SW 1271 (cell line): ENCODE data around the gene EIF4E.
"Not testable (repeated sequence)": the region's sequence is repeated elsewhere in the genome, so short reads cannot be mapped to it uniquely, and the experiment has no call there.

Experiments
- DNase-seq, 2 experiments: peaks; one replicate each; lab custom pipeline; 2025; lab: John Stamatoyannopoulos, UW

Gene EIF4E, protein sequence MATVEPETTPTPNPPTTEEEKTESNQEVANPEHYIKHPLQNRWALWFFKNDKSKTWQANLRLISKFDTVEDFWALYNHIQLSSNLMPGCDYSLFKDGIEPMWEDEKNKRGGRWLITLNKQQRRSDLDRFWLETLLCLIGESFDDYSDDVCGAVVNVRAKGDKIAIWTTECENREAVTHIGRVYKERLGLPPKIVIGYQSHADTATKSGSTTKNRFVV

DNA sequence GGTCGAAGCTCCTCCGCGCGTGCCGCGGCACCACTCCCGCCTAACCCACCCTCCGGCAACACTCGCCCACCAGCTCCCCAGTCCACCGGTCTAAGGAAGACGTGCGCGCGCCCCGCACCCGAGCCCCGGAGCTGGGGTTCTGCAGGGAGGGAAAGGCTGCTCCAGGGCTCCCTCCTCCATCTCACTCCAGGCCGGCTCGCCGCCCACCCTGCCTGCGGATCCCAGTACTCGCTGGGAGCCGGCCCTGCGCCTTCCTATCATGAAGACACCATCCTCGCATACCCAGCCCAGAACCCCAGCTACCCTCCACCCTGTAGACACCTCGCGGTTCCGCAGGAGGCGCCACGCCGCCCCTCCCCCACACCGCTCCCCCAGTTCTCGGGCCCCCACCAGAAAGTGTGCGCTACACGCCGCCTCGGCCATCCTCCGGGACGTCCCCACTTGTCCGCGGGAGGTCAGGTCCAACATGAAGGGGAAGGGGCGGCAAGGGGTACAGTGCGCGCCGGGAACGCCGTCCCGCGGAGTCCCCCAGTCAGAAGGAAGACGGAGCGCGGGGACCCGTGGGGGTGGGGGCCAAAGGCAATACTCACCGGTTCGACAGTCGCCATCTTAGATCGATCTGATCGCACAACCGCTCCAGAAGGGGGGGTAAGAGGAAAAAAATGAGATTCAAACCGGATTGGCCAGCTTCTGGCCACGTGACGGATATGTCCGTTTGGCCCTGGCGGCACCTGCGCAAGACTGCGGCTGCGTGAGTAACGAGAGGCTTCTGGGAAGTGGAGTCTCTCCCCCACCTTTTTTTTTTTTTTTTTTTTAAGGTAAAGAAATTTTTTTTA, at the start of gene EIF4E:
EIF4E (minus strand) TSS at position 629 of the 836 bp plus-strand sequence; CDS start at position 608, 21 bp downstream.
- peak; percentile 91 for DNase-seq

DNA sequence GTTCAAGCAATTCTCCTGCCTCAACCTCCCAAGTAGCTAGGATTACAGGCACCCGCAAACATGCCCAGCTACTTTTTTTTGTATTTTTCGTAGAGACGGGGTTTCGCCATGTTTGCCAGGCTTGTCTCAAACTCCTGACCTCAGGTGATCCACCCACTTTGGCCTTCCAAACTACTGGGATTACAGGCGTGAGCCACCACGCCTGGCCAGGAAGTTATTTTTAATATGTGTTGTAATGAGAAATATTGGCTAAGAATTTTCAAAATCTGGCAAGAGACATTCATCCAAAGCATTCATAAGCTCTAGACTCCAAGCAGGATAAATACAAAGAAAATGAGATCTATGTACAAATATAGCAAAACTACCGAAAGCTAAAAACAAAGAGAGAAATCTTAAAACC, 48.6 kb upstream of the EIF4E start:
- DNase-seq, result no peak

DNA sequence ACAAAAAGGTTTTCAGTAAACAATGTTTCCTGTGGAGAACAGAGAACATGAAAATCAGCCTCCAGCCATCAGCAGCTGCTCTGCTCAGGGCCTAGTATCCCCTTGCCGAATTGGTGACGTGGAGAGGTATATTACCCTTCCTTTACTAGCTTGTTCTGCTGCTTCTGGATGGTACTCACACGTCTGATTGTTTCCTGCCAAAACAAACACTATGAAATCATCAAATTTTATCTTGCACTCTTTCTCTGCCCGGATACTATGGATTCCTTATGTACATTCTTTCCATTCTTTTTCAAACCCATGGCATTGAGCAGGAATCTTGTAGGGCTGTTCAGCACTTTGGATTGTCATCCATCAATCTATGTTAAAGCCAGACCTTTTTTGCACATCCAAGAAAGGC, 47.8 kb upstream of the EIF4E start:
- DNase-seq, result no peak

DNA sequence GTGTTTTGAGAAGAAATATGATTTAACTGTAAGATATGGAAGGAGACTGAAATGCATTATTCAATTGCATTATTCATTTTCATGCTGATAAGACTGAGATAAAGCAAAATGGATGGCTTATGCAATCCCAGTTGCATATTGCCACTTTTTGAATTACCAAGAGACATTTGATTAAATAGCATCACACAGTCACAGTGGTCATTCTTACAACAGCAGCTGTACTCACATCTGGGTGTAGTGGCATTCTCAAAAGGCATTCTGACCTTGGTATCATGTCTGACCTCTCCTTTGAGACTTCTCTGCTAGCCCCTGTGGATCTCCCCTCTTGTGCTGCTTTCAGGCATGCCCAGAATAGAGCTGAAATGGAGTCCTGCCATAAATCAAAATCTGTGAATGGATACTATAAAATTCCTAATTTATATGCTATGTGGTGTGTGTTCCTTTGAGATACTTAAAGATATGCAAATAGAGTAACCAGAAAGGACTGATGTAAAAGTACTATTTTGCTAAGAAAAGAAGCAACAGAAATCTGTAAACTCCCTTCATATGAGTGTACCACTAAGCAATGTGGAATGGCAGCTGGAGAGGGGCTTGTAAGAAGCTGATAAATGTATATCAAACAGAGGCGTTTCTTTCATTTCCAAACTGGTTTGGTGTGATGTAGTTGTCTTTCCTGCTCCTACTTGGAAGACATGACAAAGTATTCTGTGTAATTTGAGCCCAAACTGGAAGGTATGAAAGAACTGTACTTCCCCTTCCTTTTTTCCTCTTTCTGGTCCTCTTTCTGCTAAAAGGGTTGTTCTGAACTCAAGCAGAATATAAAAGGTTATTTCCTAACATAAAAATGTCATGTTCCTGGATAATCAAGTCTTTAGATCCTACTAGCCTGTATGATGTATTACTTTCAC, 41.2 kb upstream of the EIF4E start:
- DNase-seq, result no peak

DNA sequence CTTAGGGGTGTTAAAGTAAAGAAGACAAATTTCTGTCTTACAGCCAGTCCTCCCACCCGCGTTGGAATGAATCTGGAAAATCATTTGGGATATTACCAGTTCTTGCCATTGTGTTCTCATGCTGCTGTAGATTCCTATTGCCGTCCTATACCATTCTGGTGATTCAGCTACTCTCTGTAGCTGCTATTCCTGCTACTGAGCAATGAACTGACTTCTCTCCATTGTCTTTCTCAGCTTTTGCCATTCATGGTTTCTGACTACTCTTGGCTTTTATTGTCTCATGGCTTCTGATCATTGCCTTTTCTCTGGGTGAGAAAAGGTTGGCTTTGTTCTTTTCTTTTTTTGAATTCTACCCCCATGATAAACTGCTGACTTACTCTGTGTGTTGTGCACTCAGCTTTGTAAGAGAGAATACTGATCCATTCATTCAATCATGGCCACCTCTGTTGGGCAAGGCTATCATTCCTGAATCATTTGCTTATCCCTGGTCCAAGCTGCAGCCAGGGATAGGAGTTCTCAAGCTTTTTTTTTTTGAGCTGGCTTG, 38.9 kb upstream of the EIF4E start:
- no peak for DNase-seq

DNA sequence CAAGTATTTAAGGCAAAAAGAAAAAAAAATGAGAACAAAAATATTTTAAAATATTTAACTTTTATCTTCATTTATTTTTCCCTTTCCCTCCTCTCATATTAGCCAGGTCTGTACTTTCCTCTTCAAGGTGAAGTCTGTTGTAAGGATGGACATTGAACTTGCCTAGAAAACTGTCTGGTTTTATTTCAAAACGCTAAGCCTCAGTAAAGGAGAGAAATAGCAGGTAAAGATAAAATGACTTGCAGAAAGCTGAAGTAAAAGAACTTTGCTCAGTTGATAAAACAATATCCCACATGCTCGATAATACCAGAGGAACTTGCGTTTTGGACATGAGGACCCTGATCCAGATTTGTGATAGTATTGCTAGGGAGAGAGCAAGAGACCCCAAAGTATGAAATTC, 38.0 kb upstream of the EIF4E start:
- no peak for DNase-seq

DNA sequence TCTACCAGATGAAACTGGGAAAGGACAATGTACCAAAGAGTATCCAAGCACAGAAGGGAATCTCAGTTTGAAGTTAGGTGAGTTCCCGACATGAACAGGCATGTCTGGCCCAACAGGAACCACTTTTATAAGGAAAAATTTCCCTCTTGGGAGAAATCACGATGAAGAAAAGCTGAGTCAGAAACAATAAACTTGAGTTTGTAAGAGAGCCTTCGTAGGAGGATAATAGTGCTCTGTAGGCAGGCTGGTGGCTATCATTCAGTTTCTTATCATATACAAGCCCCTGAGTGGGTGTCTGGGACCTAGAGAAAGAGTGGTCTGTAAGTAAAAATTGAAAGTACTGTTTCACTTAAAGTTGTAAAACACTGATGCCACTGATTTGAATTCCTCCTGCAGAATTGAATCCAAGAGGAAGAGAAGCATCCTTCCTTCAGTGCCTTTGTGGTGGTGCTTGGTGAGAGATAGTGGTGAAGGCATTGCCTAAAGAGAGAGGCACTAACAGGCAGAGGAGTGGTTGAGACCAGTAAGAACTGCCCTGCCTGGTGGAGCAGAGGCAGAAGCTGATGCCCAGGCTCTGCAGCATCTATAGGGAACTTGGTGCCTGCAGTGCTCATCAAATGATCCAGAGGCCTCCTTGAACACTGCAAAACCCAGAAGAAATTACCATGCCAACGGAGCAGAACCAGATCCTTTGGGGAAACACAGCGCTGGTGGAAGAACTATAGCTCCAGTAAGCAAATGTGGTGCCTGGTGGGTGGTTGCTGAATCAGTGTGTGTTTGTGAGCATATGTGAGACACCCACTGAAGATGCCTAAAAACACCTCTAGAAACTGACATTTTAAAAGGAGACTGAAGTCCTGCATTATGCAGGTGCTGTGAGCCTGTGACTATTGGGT, 34.9 kb upstream of the EIF4E start:
- no peak for DNase-seq

DNA sequence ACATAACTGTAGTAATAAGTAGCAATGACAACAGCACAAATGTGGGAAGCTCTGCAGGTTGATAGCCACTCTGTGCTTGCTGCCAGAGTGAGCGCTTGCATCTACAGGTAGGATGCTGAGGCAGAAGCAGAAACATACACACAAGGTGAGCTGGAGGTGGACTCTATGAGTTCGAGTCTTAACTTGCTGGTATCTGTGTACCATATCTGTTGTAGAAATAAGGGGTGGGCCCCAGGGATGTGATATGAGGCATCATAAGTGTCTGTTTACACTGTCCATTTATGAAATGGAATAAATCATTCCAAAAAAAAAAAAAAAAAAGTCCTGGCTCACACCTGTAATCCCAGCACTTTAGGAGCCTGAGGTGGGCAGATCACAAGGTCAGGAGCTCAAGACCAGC, 32.8 kb upstream of the EIF4E start:
- DNase-seq, result no peak

- no peak for DNase-seq
Observed at GRCh38 chr4:98959411-98959810, 30.5 kb upstream of the EIF4E start.

DNA sequence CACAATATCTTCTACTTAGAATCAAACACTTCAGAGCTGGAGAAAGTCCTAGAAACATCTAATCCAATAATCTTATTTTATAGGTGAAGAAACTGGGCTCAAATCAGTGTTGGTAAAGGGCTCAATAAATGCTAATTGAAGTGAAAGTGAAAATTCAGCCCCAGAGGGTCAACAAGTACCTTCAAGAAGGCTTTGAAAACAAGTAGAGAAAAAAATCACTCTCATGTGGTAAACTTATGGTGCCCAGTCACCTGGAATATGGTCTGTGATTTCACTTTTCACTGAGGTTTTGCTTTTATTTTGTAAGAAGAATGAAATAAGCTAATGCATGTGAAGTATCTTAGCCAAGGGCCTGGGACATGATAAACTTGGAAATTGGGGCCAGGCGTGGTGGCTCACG, 29.1 kb upstream of the EIF4E start:
- DNase-seq, result no peak

DNA sequence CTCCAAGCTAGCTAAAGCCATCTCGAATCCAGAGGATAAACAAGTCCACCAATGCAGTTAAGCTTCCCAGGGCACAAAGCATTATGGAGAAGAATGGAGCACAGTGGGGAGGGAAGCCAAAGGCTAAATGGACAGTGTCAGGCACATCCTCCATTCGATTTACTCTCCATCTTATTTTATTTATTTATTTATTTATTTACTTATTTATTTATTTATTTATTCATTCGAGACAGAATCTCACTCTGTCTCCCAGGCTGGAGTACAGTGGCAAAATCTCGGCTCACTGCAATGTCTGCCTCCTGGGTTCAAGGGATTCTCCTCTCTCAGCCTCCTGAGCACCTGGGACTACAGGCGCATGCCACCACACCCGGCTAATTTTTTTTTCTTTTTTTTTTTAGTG, 26.3 kb upstream of the EIF4E start:
- no peak for DNase-seq

- no peak for DNase-seq
Observed at GRCh38 chr4:98951710-98952109, 22.8 kb upstream of the EIF4E start.

DNA sequence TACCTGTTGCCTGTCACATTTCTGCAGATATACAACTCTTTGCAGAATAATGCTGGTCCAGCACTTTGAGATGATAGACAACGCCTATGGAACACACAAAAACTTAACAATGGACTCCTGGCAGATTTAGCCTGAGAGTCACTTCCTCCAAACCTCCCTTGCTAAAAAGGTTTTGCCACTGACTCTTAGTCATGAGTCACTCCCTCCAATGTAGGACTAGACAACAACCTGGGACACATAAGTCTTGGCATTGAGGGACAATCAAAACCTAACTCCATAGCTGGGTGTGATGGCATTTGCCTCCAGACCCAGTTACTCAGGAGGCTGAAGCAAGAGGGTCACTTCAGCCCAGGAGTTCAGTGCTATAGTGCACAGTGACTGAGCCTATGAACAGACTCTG, 22.0 kb upstream of the EIF4E start:
- DNase-seq, result no peak

DNA sequence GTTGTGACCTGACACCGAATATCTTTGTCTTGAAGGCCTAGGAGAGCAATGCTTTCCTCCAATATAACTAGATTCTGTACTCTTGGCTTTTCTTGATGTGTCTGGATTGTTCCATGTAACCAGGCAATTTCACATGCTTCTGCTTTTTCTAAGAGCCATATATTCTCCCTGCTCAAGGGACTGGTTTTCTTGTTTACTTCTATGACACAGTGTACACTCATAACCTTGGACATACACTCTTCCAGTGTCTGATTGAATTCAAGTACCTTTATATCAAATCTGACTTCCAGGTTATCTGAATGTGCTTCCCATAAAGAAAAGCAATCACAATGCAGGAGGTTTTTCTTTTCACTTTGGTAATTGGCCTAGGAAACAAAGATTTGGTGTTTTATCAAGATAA, 17.4 kb upstream of the EIF4E start:
- no peak for DNase-seq

DNA sequence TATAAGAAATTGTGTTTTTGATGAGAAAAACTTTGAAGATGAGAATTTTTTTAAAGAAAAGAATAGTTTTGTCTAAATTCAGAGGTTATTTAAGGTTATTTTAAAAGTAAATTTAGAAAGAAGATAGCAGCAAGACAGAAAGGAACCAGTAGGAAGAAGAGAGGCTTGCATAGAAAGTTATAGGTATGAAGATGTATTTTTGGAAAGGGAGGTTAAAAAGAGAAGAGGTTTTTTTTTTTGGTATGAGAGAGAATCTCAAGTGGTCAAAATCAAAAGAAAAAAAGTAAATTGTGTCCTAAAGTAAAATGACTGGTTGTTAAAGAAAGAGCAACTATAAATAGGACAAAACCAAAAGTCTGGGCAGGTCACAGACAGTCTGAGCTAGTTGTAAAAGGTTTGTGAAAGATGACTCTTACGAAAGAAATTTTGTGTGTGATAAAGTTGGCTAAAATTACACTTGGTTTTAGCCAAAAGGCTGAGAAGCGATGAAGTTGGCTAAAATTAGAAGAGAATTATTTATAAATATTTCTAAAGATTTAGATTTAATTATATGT, 16.4 kb upstream of the EIF4E start:
- DNase-seq, result no peak

- DNase-seq, result peak; percentile 8 to 51
Observed at GRCh38 chr4:98939892-98940298, 11.0 kb upstream of the EIF4E start.

GRCh38 chr4:98939438-98939837, 10.5 kb upstream of the EIF4E start:
- DNase-seq, result no peak

- DNase-seq, result no peak
Observed at GRCh38 chr4:98937986-98938720, 9.2 kb upstream of the EIF4E start.

GRCh38 chr4:98935633-98936032, 6.7 kb upstream of the EIF4E start:
- no peak for DNase-seq

GRCh38 chr4:98934851-98935250, 5.9 kb upstream of the EIF4E start:
- DNase-seq, result not testable (repeated sequence)
